Measurements from ENCODE around the gene KCP.

KCP gene

GRCh38 chr7:128899392-128899791, 11.1 kb downstream of the KCP start:
- no peak for TF ChIP-seq CTCF (IDR thresholded peaks at IDR 0.05; ENCODE audit: low read depth, low read length)

GRCh38 chr7:128895320-128895719, 15.2 kb downstream of the KCP start:
- TF ChIP-seq CTCF (IDR thresholded peaks at IDR 0.05; ENCODE audit: low read depth, low read length), result no peak
- no peak overlapping the region for H3K4me3 ChIP-seq (ENCODE audit: low read depth, low read length)

More at GRCh38 chr7:128899392-128899791, 11.1 kb downstream of the KCP start:
- H3K4me3 ChIP-seq (ENCODE audit: low read depth, low read length), result no peak overlapping the region

- H3K4me3 ChIP-seq (ENCODE audit: low read depth, low read length), result no peak overlapping the region
- no peak for TF ChIP-seq CTCF (IDR thresholded peaks at IDR 0.05; ENCODE audit: low read depth, low read length)
Measured at GRCh38 chr7:128894101-128894440, 16.4 kb downstream of the KCP start.

- H3K4me3 ChIP-seq (ENCODE audit: low read depth, low read length), result no peak overlapping the region
- TF ChIP-seq CTCF (IDR thresholded peaks at IDR 0.05; ENCODE audit: low read depth, low read length), result no peak
Measured at GRCh38 chr7:128893251-128894100, 17.0 kb downstream of the KCP start.

- no peak overlapping the region for H3K4me3 ChIP-seq (ENCODE audit: low read depth, low read length)
- TF ChIP-seq CTCF (IDR thresholded peaks at IDR 0.05; ENCODE audit: low read depth, low read length), result no peak
Measured at GRCh38 chr7:128892521-128893250, 17.8 kb downstream of the KCP start.

GRCh38 chr7:128891942-128892269, 18.6 kb downstream of the KCP start:
- TF ChIP-seq CTCF (IDR thresholded peaks at IDR 0.05; ENCODE audit: low read depth, low read length), result no peak
- H3K4me3 ChIP-seq (ENCODE audit: low read depth, low read length), result no peak overlapping the region
